Upper lobe of left lung (tissue), 4 donors: ENCODE measurements around the gene PARD6B.

ENCODE experiments used
- CTCF ChIP-seq, 6 experiments: fragments of 450-650 bp in 4 of 6; fragments of 200-600 bp in 2 of 6; sonication (generic) in 2 of 6; IDR thresholded peaks; one replicate each; pipeline ENCODE4 v1.5.1; 2016 to 2019; ENCODE audit warnings: antibody characterized with exemption in 6 of 6
- POLR2AphosphoS5 ChIP-seq, 2 donors: sonication (generic); formaldehyde crosslinking; IDR thresholded peaks; one replicate each; pipeline ENCODE4 v1.5.1; 2017; ENCODE audit warnings: antibody characterized with exemption in 2 of 2

GRCh38 chr20:50728486-50728980 lies 2.8 kb upstream of the PARD6B start:
- TF ChIP-seq CTCF (IDR thresholded peaks at IDR 0.05): no peak
- no peak for TF ChIP-seq POLR2AphosphoS5 (IDR thresholded peaks at IDR 0.05)
